ENCODE data around the gene RAP1GAP. TPM values are rescaled to one million over a fixed set of nuclear protein-coding genes. Genes with fewer than 3 reads are reported as not detected.

RAP1GAP gene
- total RNA-seq, 4 donors from 2014 or later, result 14.1 to 37.4 (median 28.8) TPM

DNA sequence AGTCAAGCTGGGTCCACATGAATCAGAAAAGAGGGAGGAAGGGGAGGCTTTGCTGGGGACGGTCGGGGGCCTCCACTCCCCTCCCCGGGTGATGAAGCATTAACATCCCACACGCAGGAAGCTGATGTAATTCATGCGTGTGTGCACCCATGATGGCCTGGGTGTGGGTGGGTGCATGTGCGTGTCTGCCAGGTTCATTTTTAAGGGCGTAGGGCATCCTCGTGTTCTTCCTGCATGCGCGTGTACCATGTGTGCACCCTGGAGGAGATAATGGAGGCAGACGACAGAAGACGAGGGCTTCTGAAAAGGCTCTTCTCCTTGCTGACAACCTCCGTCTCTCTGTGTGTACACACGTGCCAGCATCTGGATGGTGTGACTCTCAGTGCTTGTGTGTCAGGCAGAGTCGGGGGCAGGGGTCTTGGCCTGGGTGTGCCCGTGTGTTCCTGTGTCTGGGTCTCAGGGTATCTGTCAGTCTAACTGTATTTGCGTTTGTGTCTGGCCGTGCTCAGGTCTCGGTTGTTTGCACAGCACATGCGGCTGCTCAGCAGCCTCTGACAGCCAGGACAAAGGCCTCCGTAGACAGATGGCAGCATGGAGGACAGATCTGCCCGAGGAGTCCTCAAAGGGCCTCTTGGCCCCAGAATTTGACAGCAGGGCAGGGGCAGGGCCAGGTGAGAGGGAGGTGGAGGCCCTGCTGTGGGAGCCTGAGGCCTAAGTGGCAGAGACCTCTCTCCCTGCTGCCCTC, 2.4 kb downstream of the RAP1GAP start:
- DNase-seq, result no peak
- 73% methylated on average over 22 of the region's 22 CpGs; no CpG with 5 or more reads in 1 of the 2 donors for WGBS, 2 donors (ENCODE audit: low coverage in 1 of 2)
- TF ChIP-seq POLR2A (IDR thresholded peaks at IDR 0.05), result no peak
- TF ChIP-seq, protein P1, sequence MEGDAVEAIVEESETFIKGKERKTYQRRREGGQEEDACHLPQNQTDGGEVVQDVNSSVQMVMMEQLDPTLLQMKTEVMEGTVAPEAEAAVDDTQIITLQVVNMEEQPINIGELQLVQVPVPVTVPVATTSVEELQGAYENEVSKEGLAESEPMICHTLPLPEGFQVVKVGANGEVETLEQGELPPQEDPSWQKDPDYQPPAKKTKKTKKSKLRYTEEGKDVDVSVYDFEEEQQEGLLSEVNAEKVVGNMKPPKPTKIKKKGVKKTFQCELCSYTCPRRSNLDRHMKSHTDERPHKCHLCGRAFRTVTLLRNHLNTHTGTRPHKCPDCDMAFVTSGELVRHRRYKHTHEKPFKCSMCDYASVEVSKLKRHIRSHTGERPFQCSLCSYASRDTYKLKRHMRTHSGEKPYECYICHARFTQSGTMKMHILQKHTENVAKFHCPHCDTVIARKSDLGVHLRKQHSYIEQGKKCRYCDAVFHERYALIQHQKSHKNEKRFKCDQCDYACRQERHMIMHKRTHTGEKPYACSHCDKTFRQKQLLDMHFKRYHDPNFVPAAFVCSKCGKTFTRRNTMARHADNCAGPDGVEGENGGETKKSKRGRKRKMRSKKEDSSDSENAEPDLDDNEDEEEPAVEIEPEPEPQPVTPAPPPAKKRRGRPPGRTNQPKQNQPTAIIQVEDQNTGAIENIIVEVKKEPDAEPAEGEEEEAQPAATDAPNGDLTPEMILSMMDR (IDR thresholded peaks at IDR 0.05), result no peak
- TF ChIP-seq EP300 (IDR thresholded peaks at IDR 0.05; ENCODE audit: low read depth), result no peak
- TF ChIP-seq POLR2AphosphoS5 (IDR thresholded peaks at IDR 0.05), result no peak
- no peak overlapping the region for H3K27ac ChIP-seq
- intact Hi-C loops (cut with DNase I; ENCODE audit: low total_unique reads), result no loop called here
- in situ Hi-C loops (cut with MboI; ENCODE audit: low pct_ligation_motif_present in 1 of 4, low pct_unique_long_range_greater_than_20kb in 1 of 4, low sequenced_read_pairs in 3 of 4), result loop anchor here in 3 of 4 donors (25.0 kb wide), 2 partner anchors 154 to 429 kb away; partner anchors contain the start of gene ALPL (in 3 of the 3)
- H3K4me3 ChIP-seq, result no peak overlapping the region
- no peaks in the 10 kb centered on the region for H3K36me3 ChIP-seq
- peaks cover 82% of the 10 kb centered on the region for H3K27me3 ChIP-seq
- H3K4me1 ChIP-seq, result peaks cover 11 to 17% (median 17%) of the 10 kb centered on the region in 4 donors
- no peaks in the 10 kb centered on the region for H3K9me3 ChIP-seq

DNA sequence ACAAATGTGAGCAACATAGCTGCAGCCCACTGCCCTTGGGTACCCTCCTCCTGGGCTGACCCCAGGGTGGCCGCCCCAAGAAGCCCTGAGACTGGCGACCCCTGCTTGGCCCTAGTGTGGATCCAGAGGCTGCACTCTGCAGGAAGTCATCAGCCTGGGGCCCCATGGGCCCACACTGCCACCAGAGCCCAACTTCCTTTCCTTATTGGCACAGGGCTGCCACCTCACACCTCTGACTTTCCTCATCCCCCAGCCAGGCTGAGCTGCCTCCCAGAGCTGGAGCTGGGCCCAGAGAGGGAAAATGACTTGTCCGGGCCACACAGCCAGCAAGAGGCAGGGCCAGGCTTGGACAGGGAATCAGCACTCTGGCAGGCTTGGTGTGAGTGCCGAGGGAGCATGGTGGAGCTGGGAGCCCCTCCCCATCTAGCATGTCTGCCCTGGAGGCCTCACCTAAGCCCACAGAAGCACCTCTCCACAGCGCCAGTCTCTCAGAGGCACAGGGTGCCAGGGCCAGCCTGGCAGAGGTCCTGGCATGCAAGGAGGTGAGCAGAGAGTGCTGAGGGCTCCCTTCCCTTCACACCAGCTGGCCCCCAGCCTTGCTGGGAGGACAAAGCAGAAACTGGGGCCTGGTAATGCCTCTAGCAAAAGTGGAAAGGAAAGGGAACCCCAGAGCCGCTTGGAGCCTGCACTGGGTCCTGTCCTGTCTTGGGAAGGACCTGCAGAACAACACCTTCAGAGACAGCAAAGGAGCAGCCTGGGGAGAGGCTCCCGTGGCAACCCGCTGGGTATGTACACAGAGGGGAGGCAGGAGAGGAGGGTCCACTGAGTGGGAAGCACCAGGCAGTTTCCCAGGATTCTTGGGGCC, 3.2 kb downstream of the RAP1GAP start:
- TF ChIP-seq POLR2A (IDR thresholded peaks at IDR 0.05), result no peak
- no peak for TF ChIP-seq EP300 (IDR thresholded peaks at IDR 0.05; ENCODE audit: low read depth)
- 83% methylated on average over 8 of the region's 8 CpGs; no CpG with 5 or more reads in 1 of the 2 donors for WGBS, 2 donors (ENCODE audit: low coverage in 1 of 2)

DNA sequence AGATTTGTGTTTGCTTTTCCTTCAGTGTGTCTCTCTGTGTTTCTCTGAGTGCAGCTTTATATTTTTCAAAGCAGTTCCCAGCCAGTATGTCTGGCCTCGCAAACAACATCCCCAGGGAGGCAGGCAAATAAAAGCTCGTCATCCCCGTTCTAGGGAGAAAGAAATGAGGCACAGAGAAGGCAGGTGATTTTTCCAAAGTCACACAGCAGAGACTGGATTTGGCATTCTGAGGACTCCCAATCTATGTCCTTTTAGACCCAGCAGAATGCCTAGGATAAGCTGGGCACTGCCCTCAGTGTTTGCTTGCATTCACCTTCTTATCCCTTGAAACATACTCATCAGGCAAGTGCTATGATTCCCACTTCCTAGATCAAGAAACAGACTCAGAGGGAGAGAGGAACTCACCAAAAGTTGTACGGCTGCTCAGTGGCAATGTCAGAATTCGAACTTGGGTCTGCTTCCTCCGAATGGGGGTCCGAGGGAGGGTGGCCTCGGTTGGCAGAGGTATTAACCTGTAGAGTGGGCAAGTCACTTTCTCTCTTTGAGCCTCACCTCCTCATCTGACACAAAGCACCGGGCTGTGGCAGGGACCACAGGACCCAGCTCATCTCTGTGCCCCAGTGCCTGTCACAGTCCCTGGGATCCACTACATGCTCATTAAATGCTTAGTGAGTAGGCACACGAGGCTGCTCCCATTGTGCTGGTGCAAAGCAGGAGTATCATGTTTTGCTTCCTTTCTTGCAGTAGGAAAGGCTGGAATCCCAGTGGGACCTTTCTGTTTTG, 4.2 kb downstream of the RAP1GAP start:
- H3K27ac ChIP-seq, result no peak overlapping the region
- WGBS, 2 donors (ENCODE audit: low coverage in 1 of 2), result 45 to 69% methylated on average over 3 to 10 of the region's 10 CpGs
- no peak overlapping the region for H3K4me3 ChIP-seq
- H3K36me3 ChIP-seq, result no peaks in the 10 kb centered on the region
- intact Hi-C loops (cut with DNase I; ENCODE audit: low total_unique reads), result no loop called here
- no peaks in the 10 kb centered on the region for H3K9me3 ChIP-seq
- DNase-seq, result no peak
- TF ChIP-seq EP300 (IDR thresholded peaks at IDR 0.05; ENCODE audit: low read depth) (no peak), POLR2A (IDR thresholded peaks at IDR 0.05) (no peak), POLR2AphosphoS5 (IDR thresholded peaks at IDR 0.05) (no peak)
- TF ChIP-seq, protein P1 (IDR thresholded peaks at IDR 0.05), result no peak
- peaks cover 93% of the 10 kb centered on the region for H3K27me3 ChIP-seq
- H3K4me1 ChIP-seq, result peaks cover 11 to 17% (median 17%) of the 10 kb centered on the region in 4 donors
- in situ Hi-C loops (cut with MboI; ENCODE audit: low pct_ligation_motif_present in 1 of 4, low pct_unique_long_range_greater_than_20kb in 1 of 4, low sequenced_read_pairs in 3 of 4), result loop anchor here in 3 of 4 donors (25.0 kb wide), 2 partner anchors 153 to 428 kb away; partner anchors contain the start of gene ALPL (in 3 of the 3)

More for the DNA sequence above, 3.2 kb downstream of the RAP1GAP start:
- Histone ChIP-seq H3K27me3 (peaks cover 89% of the 10 kb centered on the region), H3K36me3 (no peaks in the 10 kb centered on the region), H3K9me3 (no peaks in the 10 kb centered on the region), H3K4me1 (peaks cover 11 to 17% (median 17%) of the 10 kb centered on the region in 4 donors), H3K4me3 (no peak overlapping the region), H3K27ac (no peak overlapping the region)
- in situ Hi-C loops (cut with MboI; ENCODE audit: low pct_ligation_motif_present in 1 of 4, low pct_unique_long_range_greater_than_20kb in 1 of 4, low sequenced_read_pairs in 3 of 4), result loop anchor here in 3 of 4 donors (25.0 kb wide), 2 partner anchors 154 to 429 kb away; partner anchors contain the start of gene ALPL (in 3 of the 3)
- intact Hi-C loops (cut with DNase I; ENCODE audit: low total_unique reads), result no loop called here
- no peak for DNase-seq

Data from transverse colon (tissue), 4 donors.